Glomerular endothelial cell (primary cell): Measurements from ENCODE around the gene MAN2B2. TPM values are rescaled to one million over a fixed set of nuclear protein-coding genes. Genes with fewer than 3 reads are reported as not detected.

ENCODE experiments used
- DNase-seq: peaks from one replicate; pipeline ENCODE4 v3.0.0-alpha.2; 2011; ENCODE audit warnings: low read depth, low spot score; ENCODE audit errors: extremely low read depth
- total RNA-seq: library from RNA; depleted of rRNA; stranded (reverse); fragments of >200 nt; gene quantifications from 2 replicates; pipeline ENCODE4 v1.2.3, GENCODE V29; 2015

The MAN2B2 gene
- total RNA-seq, result 58.0 and 78.2 TPM in 2 replicates

DNA sequence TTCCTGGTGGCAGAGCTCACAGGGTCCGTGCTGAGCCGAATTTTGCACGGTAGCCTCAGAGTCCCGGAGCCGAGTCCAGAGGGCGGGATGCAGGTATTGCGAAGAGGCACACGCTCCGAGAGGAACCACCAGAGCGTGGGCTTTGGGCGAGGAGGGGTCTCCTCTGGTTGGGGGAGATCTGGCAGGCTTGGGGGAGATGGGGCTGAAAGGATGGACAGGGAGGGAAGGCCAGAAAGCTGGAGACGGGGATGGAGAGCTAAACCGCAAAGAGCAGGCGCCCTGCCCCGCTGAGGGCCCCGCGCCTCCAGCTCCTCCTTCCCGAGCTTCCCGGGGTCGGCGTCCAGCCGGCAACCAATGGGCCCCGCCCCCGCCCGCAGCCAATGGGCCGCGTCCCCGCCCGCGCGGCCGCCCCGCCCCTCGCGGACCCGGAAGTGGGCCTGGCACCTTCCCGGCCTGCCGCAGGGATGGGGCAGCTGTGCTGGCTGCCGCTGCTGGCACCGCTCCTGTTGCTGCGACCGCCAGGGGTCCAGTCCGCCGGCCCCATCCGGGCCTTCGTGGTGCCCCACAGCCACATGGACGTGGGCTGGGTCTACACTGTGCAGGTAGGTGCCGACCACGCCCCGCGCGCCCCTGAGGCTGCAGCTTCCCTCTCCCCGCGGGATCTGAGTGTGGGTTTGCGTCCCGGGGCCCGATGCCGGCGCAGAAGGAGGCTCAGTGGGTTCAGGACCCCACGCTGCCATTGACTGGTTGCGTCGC is at the start of gene MAN2B2:
Gene MAN2B2 (plus strand): TSS at position 443 of the 756 bp plus-strand sequence. CDS start 22 bp downstream, at position 465.
- DNase-seq, result no peak

DNA sequence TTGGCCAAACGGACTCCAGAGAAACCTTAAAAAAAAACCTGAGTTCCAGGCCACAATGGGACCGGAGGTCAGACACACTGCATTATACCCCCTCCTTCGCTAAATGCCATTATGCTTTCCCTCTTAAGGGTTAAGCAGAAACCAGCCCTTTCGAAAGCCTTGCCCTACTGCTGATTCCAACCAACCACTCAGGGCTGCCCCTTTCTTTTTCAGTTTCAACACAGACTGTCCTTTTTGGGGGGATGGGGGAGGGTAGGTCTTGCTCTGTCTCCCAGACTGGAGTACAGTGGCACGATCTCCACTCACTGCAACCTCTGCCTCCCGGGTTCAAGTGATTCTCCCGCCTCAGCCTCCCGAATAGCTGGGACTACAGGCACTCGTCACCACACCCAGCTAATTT is 49.5 kb upstream of the MAN2B2 start:
- DNase-seq, result no peak

GRCh38 chr4:6526156-6526555 is 48.8 kb upstream of the MAN2B2 start:
- no peak for DNase-seq

- no peak for DNase-seq
Observed at GRCh38 chr4:6526671-6527091, 48.3 kb upstream of the MAN2B2 start.

GRCh38 chr4:6527259-6527658 is 47.7 kb upstream of the MAN2B2 start:
- no peak for DNase-seq

DNA sequence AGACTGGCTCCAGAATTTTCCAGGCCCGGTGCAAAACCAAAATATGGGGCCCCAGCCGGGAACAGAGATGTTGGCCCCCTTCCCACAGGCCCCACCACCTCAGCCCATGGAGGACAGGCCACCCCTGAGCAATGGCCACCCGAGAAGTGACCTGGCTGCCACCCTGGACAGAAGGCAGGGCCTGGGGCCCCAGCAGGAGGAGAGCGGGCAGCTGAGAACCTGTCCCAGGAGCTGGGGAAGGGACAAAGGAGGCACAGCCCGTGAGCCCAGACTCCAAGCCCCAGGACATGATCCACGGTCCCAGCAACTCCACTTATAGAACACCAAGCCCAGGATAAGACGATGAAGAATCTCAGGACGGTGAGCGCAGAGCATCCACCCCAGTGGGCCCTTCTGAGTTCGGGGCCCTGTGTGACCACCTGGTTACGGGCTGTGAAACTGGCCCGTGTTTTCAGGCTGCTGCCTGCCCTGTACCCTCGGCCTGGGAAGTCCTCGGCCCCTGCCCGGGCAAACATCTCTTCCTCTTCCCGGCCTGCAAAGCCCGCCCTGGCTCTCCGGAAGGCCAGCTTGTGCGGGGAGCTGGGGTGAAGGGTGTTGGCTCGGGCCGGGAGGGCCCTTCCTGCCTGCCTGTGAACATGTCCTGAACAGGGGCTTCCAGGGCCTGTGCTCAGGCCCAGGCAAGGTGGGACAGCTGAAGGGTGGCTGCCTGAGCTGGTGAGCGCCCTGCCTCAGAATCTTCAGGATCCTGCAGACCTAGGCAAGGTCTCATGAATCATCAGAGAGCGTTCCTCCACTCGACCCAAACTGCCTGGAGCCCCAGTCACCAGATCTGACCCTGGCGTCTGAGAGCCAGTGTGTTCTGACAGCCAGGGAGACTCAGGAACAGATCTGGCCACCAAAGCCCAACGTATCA is 47.0 kb upstream of the MAN2B2 start:
- DNase-seq, result no peak

- no peak for DNase-seq
Observed at GRCh38 chr4:6529021-6529420, 46.0 kb upstream of the MAN2B2 start.

DNA sequence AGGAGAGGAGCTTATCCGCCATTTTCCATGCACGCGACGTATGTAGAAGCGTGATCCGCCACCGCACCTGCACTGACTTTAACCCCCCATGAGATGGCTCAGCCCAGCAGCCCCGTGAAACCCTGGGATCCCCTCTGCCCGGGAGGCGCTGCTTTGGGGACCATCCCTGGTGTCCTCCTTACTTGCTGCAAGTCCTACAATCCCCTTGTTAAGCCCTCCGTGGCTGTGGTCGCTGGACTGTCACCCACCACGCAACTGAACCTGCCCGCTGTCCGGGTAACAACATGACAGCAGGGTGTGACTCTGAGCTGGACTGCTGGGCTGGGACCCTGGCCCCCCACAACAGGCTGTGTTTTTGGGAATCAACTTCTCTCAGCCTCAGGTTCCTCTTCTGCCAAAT is 44.7 kb upstream of the MAN2B2 start:
- DNase-seq, result no peak

- DNase-seq, result no peak
Observed at GRCh38 chr4:6530964-6531363, 44.0 kb upstream of the MAN2B2 start.

- DNase-seq, result no peak
Observed at GRCh38 chr4:6532102-6532501, 42.9 kb upstream of the MAN2B2 start.

DNA sequence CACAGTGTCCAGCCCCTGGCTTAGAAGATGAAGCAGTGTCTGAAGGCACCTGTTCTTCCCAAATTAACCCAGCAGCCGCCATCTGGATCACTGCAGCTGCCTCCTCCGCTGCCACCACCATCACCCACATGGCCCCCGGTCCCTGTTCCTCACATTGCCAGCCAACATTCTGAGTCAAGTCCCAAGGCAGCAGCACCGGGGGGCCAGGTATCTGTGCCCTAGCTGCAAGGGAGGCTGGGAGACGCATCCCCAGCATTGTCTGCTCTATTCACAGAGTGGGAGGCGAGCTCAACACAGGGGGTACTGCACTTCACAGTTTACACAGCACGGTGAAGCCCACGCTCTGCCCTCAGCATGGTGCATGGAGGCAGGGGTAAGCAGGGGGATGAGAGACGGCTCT is 42.3 kb upstream of the MAN2B2 start:
- no peak for DNase-seq

DNA sequence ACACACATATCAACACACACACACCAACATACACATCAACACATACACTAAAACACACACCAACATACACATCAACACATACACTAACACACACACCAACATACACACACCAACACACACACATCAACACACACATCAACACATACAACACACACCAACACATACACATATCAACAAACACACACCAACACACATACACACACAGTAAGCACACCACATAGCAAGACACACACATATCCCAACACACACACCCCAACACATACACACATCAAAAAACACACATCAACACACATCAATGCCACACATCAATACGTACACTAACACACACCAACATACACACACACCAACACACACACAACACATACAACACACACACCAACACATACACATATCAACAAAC is 40.9 kb upstream of the MAN2B2 start:
- DNase-seq, result no peak

DNA sequence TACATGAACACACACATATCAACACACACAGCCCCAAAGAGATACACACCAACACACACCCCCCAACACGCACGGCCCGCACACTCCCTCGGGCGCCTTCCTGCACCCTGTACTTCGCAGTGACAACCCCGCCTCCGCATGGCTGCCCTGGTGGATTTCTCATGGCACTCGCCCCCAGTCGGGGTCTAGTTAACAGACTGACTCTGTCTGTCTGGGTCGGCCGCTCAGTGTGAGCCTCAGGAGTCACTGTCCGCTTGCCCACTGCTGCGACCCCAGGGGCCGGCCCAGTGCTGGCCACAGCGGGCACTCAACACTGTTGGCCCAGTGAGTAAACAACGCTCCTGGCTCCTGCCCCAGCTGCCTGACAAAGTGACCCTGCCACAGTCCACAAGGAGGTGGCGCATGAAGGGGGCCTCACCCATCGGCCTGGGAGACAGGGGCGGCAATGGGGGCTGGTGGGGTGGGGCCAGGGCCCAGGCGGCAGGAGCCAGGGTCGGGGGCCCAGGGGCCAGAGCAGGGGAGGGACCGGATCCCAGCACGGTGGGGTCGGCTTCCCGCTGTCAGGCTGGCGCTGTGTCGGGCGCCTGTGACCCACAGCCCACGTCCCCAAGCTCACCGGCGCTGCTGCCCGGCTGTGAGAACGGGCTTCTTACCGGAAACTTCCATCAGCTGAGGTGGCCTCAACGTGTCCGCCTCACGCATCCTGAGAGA is 40.2 kb upstream of the MAN2B2 start:
- DNase-seq, result no peak

DNA sequence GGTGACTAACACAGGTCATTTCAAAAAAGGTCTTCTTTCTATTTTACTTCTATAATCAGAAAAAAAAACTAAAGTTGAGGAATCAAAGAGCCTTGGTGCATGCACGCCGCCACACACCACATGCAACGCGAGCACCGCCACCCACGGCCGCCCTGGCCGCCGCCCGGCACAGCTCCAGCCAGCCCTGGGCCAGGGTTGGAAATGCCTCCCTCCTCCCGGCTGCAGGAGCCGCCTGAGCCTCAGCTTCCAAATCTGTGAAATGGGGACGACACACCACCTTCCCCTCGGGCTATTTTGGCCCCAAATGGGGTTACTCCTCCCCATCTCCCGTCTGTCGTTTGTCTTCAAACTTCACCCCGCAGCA is 39.7 kb upstream of the MAN2B2 start:
- DNase-seq, result no peak

DNA sequence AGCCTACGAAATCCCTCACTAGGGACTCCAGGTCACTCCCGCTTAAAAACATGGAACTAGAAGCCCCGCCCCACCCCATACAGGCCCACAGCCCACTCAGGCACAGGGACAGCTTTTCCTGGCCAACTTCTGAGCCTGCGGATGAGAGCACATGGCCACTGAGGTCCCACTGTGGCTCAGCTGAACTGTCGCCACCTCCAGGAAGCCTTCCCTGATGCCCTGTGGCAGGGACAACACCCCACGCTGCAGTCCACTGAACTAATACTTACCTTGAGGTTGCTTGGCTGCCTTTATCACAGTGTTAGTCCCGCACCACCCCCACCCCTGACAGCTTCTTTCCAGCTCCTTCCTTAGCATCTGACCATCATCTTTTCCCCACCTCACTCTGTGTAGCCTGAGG is 39.3 kb upstream of the MAN2B2 start:
- no peak for DNase-seq

- no peak for DNase-seq
Observed at GRCh38 chr4:6538111-6538510, 36.9 kb upstream of the MAN2B2 start.

- no peak for DNase-seq
Observed at GRCh38 chr4:6538575-6538974, 36.4 kb upstream of the MAN2B2 start.

- no peak for DNase-seq
Observed at GRCh38 chr4:6539009-6539764, 35.8 kb upstream of the MAN2B2 start.

DNA sequence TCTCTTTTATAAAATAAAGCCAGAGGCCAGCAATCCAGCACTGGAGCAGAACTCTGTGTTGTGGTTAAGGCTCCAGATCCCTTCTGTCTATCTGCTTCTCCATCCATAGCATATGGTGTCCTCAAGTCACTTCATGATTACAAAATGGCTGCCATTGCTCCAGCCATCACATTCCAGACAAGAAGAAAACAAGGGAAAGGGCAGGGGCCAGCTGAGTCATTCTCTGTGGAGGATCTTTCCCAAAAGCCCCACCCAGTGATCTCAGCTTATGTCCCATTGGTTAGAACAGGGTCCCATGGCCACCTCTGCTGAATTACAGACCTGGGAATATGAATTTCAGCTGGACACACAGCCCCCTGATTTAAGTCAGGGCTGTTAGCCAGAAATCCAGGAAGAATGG is 34.1 kb upstream of the MAN2B2 start:
- DNase-seq, result no peak

- DNase-seq, result no peak
Observed at GRCh38 chr4:6541789-6542188, 33.2 kb upstream of the MAN2B2 start.

DNA sequence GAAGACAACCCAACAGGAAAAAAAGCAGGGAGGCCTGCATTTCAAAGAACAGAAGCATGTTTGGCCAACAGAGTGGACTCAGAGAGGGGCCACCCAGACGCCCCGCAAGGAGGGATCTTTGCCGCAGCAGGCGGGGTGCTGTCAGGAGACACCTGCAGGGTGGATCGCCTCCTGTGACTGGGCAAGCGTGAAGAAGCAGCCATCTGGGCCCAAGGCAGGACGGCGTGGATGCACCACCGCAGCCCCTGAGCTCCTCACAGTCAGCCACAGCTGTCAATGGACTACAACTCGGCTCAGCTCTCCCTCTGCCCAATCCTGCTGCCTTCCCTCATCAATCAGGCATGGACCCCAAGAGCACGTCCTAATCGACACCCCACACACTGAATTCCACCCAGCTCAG is 32.0 kb upstream of the MAN2B2 start:
- no peak for DNase-seq
